A549 (cell line): ENCODE results near the gene UHRF1. TPM values are rescaled to one million over a fixed set of nuclear protein-coding genes. Genes with fewer than 3 reads are reported as not detected.

Experiments used
- ATAC-seq, 2 experiments: fragments of 200-7000 bp in 1 of 2; fragments of >200 bp in 1 of 2; cut with Nextera tagmentation in 1 of 2; cut with Tn5 transposase in 1 of 2; 3 replicates each; pipeline versions ENCODE4 v1.8.0 to v1.9.1; 2018 to 2020; ENCODE audit warnings: mild to moderate bottlenecking in 1 of 2, moderate library complexity in 1 of 2
- CTCF ChIA-PET: fragments of 300-600 bp; sonication (Branson Sonifier 250); formaldehyde crosslinking; extraction: SDS; loops from one replicate; lab custom pipeline; 2021; ENCODE audit warnings: antibody characterized with exemption, inconsistent platforms; lab: Yijun Ruan, JAX
- POLR2A ChIA-PET: fragments of 350-600 bp; formaldehyde crosslinking; extraction: SDS; loops from one replicate; lab custom pipeline; 2021; ENCODE audit warnings: antibody characterized with exemption, inconsistent platforms; lab: Yijun Ruan, JAX
- DNase-seq, 2 experiments: peaks; one replicate each; pipeline versions ENCODE4 v3.0.0 to v3.0.0-alpha.2; 2011 to 2016; ENCODE audit warnings: low read depth in 1 of 2, low spot score in 1 of 2
- FAIRE-seq: peaks from 2 replicates; lab custom pipeline; 2011; peaks lifted over from hg19 to GRCh38; lab: Jason Lieb, UNC
- H3K27ac ChIP-seq, 2 experiments: fragments of >200 bp; sonication (Bioruptor Twin); formaldehyde crosslinking; 3 replicates each; pipeline ENCODE4 v1.5.1; 2016 to 2017
- H3K4me1 ChIP-seq: fragments of >200 bp; sonication (Bioruptor Twin); formaldehyde crosslinking; 3 replicates; pipeline ENCODE4 v1.6.1; 2016
- H3K4me2 ChIP-seq: fragments of >200 bp; sonication (Bioruptor Twin); formaldehyde crosslinking; 3 replicates; pipeline ENCODE4 v1.6.1; 2016
- H3K4me3 ChIP-seq: fragments of >200 bp; sonication (Bioruptor Twin); formaldehyde crosslinking; 3 replicates; pipeline ENCODE4 v1.5.1; 2016
- H3K9me3 ChIP-seq: fragments of >200 bp; sonication (Bioruptor Twin); formaldehyde crosslinking; 3 replicates; pipeline ENCODE4 v1.6.1; 2016
- BHLHE40 ChIP-seq: IDR thresholded peaks from 2 replicates; pipeline ENCODE4 v1.6.1; 2012; ENCODE audit warnings: low read depth, low read length, inconsistent platforms
- CHD2 ChIP-seq: fragments of 150-350 bp; IDR thresholded peaks from 2 replicates; pipeline ENCODE4 v1.6.1; 2014; ENCODE audit warnings: low read length; ENCODE audit not compliant: partially characterized antibody
- EHMT2 ChIP-seq: fragments of 200-600 bp; sonication (generic); IDR thresholded peaks from 2 replicates; pipeline ENCODE4 v1.6.1; 2016; ENCODE audit warnings: antibody characterized with exemption, low read depth, mild to moderate bottlenecking, moderate library complexity
- EP300 ChIP-seq, 2 experiments: fragments of >200 bp; sonication (Bioruptor Twin); formaldehyde crosslinking; IDR thresholded peaks; 2 replicates in 1 of 2; 3 replicates in 1 of 2; pipeline ENCODE4 v1.6.1; 2016 to 2017
- FOSL2 ChIP-seq, 2 experiments: fragments of 450-650 bp in 1 of 2; fragments of >200 bp in 1 of 2; sonication (Bioruptor Twin) in 1 of 2; formaldehyde crosslinking; IDR thresholded peaks; 2 replicates each; pipeline versions ENCODE4 v1.5.0 to v1.6.1; 2016 to 2020; ENCODE audit warnings: mild to moderate bottlenecking in 1 of 2, moderate library complexity in 1 of 2
- GATA3 ChIP-seq: IDR thresholded peaks from 2 replicates; pipeline ENCODE4 v1.6.1; 2012; ENCODE audit warnings: borderline replicate concordance
- HOXA7 ChIP-seq: fragments of 250-450 bp; sonication (Bioruptor Pico); IDR thresholded peaks from 2 replicates; pipeline ENCODE4 v1.5.0; 2020; ENCODE audit warnings: mild to moderate bottlenecking, moderate library complexity
- HOXB13 ChIP-seq: fragments of 250-450 bp; sonication (Bioruptor Pico); IDR thresholded peaks from 2 replicates; pipeline ENCODE4 v1.5.0; 2020; ENCODE audit warnings: low read depth, mild to moderate bottlenecking, moderate library complexity
- HOXB5 ChIP-seq: fragments of 250-450 bp; sonication (Bioruptor Pico); IDR thresholded peaks from 2 replicates; pipeline ENCODE4 v1.5.0; 2020; ENCODE audit warnings: mild to moderate bottlenecking, moderate library complexity
- KDM5A ChIP-seq: fragments of 200-600 bp; sonication (generic); IDR thresholded peaks from 2 replicates; pipeline ENCODE4 v1.6.1; 2016; ENCODE audit warnings: antibody characterized with exemption, mild to moderate bottlenecking
- MAFK ChIP-seq: fragments of 450-650 bp; IDR thresholded peaks from 2 replicates; pipeline ENCODE4 v1.6.1; 2014; ENCODE audit not compliant: partially characterized antibody
- MYC ChIP-seq: IDR thresholded peaks from 2 replicates; pipeline ENCODE4 v1.6.1; 2012; ENCODE audit warnings: mild to moderate bottlenecking, inconsistent platforms, low read length, improper control_type of control experiment, borderline replicate concordance
- NPAS2 ChIP-seq: fragments of 250-450 bp; sonication (Bioruptor Pico); IDR thresholded peaks from 2 replicates; pipeline ENCODE4 v1.8.0; 2022; ENCODE audit warnings: mild to moderate bottlenecking, moderate library complexity, borderline replicate concordance
- NR3C1 ChIP-seq: fragments of >200 bp; sonication (Bioruptor Twin); formaldehyde crosslinking; IDR thresholded peaks from 3 replicates; pipeline ENCODE4 v1.6.1; 2017
- PHF8 ChIP-seq: fragments of 200-600 bp; sonication (generic); IDR thresholded peaks from 2 replicates; pipeline ENCODE4 v1.6.1; 2016; ENCODE audit warnings: low read depth, mild to moderate bottlenecking, antibody characterized with exemption, moderate library complexity, borderline replicate concordance
- POLR2A ChIP-seq: IDR thresholded peaks from 2 replicates; pipeline ENCODE4 v1.6.1; 2012; ENCODE audit warnings: mild to moderate bottlenecking, low read length
- RAD21 ChIP-seq, 2 experiments: fragments of >200 bp in 1 of 2; sonication (Bioruptor Twin) in 1 of 2; formaldehyde crosslinking in 1 of 2; IDR thresholded peaks in 1 of 2; conservative IDR thresholded peaks in 1 of 2; 2 replicates in 1 of 2; 3 replicates in 1 of 2; pipeline ENCODE4 v1.6.1; 2012 to 2018; ENCODE audit warnings: inconsistent platforms in 1 of 2
- RARB ChIP-seq: fragments of 250-450 bp; sonication (Bioruptor Pico); IDR thresholded peaks from 2 replicates; pipeline ENCODE4 v1.8.0; 2021; ENCODE audit warnings: mild to moderate bottlenecking, moderate library complexity
- RFX5 ChIP-seq: fragments of 450-650 bp; IDR thresholded peaks from 2 replicates; pipeline ENCODE4 v1.7.1; 2014; ENCODE audit warnings: antibody characterized with exemption, mild to moderate bottlenecking, moderate library complexity
- RNF2 ChIP-seq: fragments of 200-600 bp; sonication (generic); IDR thresholded peaks from 2 replicates; pipeline ENCODE4 v1.6.1; 2016; ENCODE audit warnings: low read depth, mild to moderate bottlenecking, antibody characterized with exemption, moderate library complexity, borderline replicate concordance
- SMC3 ChIP-seq: fragments of >200 bp; sonication (Bioruptor Twin); formaldehyde crosslinking; IDR thresholded peaks from 3 replicates; pipeline ENCODE4 v1.6.1; 2018; ENCODE audit warnings: inconsistent platforms
- SREBF2 ChIP-seq: fragments of 450-650 bp; IDR thresholded peaks from 2 replicates; pipeline ENCODE4 v1.6.1; 2014; ENCODE audit warnings: mild to moderate bottlenecking, moderate library complexity
- TP53 ChIP-seq: fragments of 250-450 bp; sonication (Bioruptor Pico); IDR thresholded peaks from 2 replicates; pipeline ENCODE4 v1.5.0; 2021; ENCODE audit warnings: mild to moderate bottlenecking, moderate library complexity
- ZFP36 ChIP-seq: fragments of 450-650 bp; IDR thresholded peaks from 2 replicates; pipeline ENCODE4 v1.6.1; 2014; ENCODE audit warnings: borderline replicate concordance; ENCODE audit not compliant: partially characterized antibody
- ZSCAN20 ChIP-seq: fragments of 250-450 bp; sonication (Bioruptor Pico); IDR thresholded peaks from 2 replicates; pipeline ENCODE4 v1.8.0; 2022; ENCODE audit warnings: mild to moderate bottlenecking, moderate library complexity
- WGBS: methylation state at CpG from one replicate; pipeline ENCODE4 v1.1.6; 2017; ENCODE audit errors: missing lambda C conversion rate; 5-methylcytosine and 5-hydroxymethylcytosine counted together
- polyA plus RNA-seq, 4 experiments: library from polyadenylated mRNA; depleted of rRNA in 3 of 4; stranded (reverse); fragments of >200 nt; fragmentation: RNase III in 1 of 4; extraction: RNeasy Plus Mini Kit Qiagen cat#74134 plus additional on column Dnase treatment in 1 of 4; gene quantifications; 2 replicates in 3 of 4; 3 replicates in 1 of 4; pipeline ENCODE4 v1.2.3, GENCODE V29; 2011 to 2017
- TF ChIP-seq, protein P1 (sequence below): IDR thresholded peaks from 2 replicates; pipeline ENCODE4 v1.6.1; 2012
- TF ChIP-seq, protein P2 (sequence below): fragments of >200 bp; sonication (Bioruptor Twin); formaldehyde crosslinking; IDR thresholded peaks from 3 replicates; pipeline ENCODE4 v1.5.1; 2016
- TF ChIP-seq, protein P3 (sequence below): fragments of 450-650 bp; IDR thresholded peaks from 2 replicates; pipeline ENCODE4 v1.6.1; 2014; ENCODE audit warnings: antibody characterized with exemption
- TF ChIP-seq, protein P4 (sequence below): IDR thresholded peaks from 2 replicates; pipeline ENCODE4 v1.6.1; 2012
- TF ChIP-seq, protein P5 (sequence below): IDR thresholded peaks from 2 replicates; pipeline ENCODE4 v1.6.1; 2012; ENCODE audit warnings: low read depth, borderline replicate concordance

Gene UHRF1
- polyA plus RNA-seq, 2 of the 4 experiments (the other 2 are of a cell fraction), result 7.2 to 52.3 TPM

- 36% methylated on average over 14 of the region's 15 CpGs for WGBS
- peak overlapping the region; percentile 93 to 95 for H3K27ac ChIP-seq
- ChIA-PET POLR2A (interaction anchor here (0.6 to 2.0 kb wide), 9 partner anchors 32 to 657 kb away, joined by 3 to 13 read pairs (median 8); partner anchors contain the start of genes KDM4B and PLIN3), CTCF (interaction anchor here (0.6 to 8.1 kb wide), 27 partner anchors 9 to 178 kb away, joined by 3 to 170 read pairs (median 5); partner anchors contain the start of genes ARRDC5, FEM1A, PLIN3 and TICAM1)
- TF ChIP-seq TP53 (CRISPR knock-in tag), result no peak
- TF ChIP-seq SREBF2, result no peak
- TF ChIP-seq, protein P1, sequence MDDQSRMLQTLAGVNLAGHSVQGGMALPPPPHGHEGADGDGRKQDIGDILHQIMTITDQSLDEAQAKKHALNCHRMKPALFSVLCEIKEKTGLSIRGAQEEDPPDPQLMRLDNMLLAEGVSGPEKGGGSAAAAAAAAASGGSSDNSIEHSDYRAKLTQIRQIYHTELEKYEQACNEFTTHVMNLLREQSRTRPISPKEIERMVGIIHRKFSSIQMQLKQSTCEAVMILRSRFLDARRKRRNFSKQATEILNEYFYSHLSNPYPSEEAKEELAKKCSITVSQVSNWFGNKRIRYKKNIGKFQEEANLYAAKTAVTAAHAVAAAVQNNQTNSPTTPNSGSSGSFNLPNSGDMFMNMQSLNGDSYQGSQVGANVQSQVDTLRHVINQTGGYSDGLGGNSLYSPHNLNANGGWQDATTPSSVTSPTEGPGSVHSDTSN, result no peak
- no peak for TF ChIP-seq RAD21 (conservative IDR thresholded peaks at IDR 0.05 in 1 of 2, IDR thresholded peaks at IDR 0.05 in 1 of 2)
- no peak for TF ChIP-seq HOXB5 (CRISPR knock-in tag)
- TF ChIP-seq ZSCAN20 (CRISPR knock-in tag), result no peak
- TF ChIP-seq HOXB13 (CRISPR knock-in tag), result no peak
- no peak for TF ChIP-seq RARB (CRISPR knock-in tag)
- no peak for TF ChIP-seq CHD2
- TF ChIP-seq, protein P2, sequence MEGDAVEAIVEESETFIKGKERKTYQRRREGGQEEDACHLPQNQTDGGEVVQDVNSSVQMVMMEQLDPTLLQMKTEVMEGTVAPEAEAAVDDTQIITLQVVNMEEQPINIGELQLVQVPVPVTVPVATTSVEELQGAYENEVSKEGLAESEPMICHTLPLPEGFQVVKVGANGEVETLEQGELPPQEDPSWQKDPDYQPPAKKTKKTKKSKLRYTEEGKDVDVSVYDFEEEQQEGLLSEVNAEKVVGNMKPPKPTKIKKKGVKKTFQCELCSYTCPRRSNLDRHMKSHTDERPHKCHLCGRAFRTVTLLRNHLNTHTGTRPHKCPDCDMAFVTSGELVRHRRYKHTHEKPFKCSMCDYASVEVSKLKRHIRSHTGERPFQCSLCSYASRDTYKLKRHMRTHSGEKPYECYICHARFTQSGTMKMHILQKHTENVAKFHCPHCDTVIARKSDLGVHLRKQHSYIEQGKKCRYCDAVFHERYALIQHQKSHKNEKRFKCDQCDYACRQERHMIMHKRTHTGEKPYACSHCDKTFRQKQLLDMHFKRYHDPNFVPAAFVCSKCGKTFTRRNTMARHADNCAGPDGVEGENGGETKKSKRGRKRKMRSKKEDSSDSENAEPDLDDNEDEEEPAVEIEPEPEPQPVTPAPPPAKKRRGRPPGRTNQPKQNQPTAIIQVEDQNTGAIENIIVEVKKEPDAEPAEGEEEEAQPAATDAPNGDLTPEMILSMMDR, result no peak
- TF ChIP-seq NR3C1, result no peak
- TF ChIP-seq POLR2A, result no peak
- no peak for TF ChIP-seq HOXA7 (CRISPR knock-in tag)
- no peak for TF ChIP-seq MYC
- TF ChIP-seq ZFP36, result no peak
- no peak for TF ChIP-seq FOSL2 (IDR thresholded peaks at IDR 0.05)
- TF ChIP-seq FOSL2 (CRISPR knock-in tag; IDR thresholded peaks at IDR 0.05), result no peak
- no peak for TF ChIP-seq MAFK
- no peak for TF ChIP-seq PHF8
- peak overlapping the region; percentile 84 for H3K4me2 ChIP-seq
- FAIRE-seq, result no peak
- ATAC-seq, result no peak
- H3K4me3 ChIP-seq, result peak overlapping the region; percentile 85
- no peak for DNase-seq
- H3K4me1 ChIP-seq, result peaks cover 54% of the 10 kb centered on the region
- H3K9me3 ChIP-seq, result no peaks in the 10 kb centered on the region
These were observed 2.0 kb downstream of the UHRF1 start for GRCh38 chr19:4911314-4911713.

- Histone ChIP-seq H3K27ac (peak overlapping the region; percentile 93 to 95), H3K4me3 (peak overlapping the region; percentile 85), H3K4me1 (peaks cover 54% of the 10 kb centered on the region), H3K4me2 (peak overlapping the region; percentile 84), H3K9me3 (no peaks in the 10 kb centered on the region)
- CTCF ChIA-PET, result interaction anchor here (0.5 to 8.1 kb wide), 46 partner anchors 8 to 359 kb away, joined by 3 to 170 read pairs (median 4); partner anchors contain the start of genes ARRDC5, FEM1A, KDM4B and PLIN3
- whole genome bisulfite sequencing, result 14% methylated on average over 29 of the region's 29 CpGs
- DNase-seq (peak; percentile 90 to 94), FAIRE-seq (no peak), ATAC-seq (peak; percentile 70 to 80)
- POLR2A ChIA-PET, result interaction anchor here (0.6 to 2.0 kb wide), 10 partner anchors 33 to 657 kb away, joined by 3 to 13 read pairs (median 8); partner anchors contain the start of genes KDM4B and PLIN3
- TF ChIP-seq RNF2, result no peak
- TF ChIP-seq, protein P1, result peak; percentile 45; the same call in 1 of the 2 replicates
- TF ChIP-seq EP300 (IDR thresholded peaks at IDR 0.05), result peak in 1 of 2 experiments; percentile 31; a peak in 1 of 5 replicates
- TF ChIP-seq NPAS2 (CRISPR knock-in tag), result no peak
- TF ChIP-seq, protein P3, sequence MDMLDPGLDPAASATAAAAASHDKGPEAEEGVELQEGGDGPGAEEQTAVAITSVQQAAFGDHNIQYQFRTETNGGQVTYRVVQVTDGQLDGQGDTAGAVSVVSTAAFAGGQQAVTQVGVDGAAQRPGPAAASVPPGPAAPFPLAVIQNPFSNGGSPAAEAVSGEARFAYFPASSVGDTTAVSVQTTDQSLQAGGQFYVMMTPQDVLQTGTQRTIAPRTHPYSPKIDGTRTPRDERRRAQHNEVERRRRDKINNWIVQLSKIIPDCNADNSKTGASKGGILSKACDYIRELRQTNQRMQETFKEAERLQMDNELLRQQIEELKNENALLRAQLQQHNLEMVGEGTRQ, result no peak
- 0 out of 2 replicates have a peak, but pooled peaks have one; percentile 29 for TF ChIP-seq FOSL2 (IDR thresholded peaks at IDR 0.05)
- peak; percentile 87 for TF ChIP-seq FOSL2 (CRISPR knock-in tag; IDR thresholded peaks at IDR 0.05)
- peak; percentile 83 for TF ChIP-seq SMC3
- TF ChIP-seq, protein P4, sequence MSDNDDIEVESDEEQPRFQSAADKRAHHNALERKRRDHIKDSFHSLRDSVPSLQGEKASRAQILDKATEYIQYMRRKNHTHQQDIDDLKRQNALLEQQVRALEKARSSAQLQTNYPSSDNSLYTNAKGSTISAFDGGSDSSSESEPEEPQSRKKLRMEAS, result peak; percentile 81
- no peak for TF ChIP-seq KDM5A
- no peak for TF ChIP-seq BHLHE40
- TF ChIP-seq RFX5, result no peak
- peak; percentile 51; the same call in 1 of the 2 replicates for TF ChIP-seq GATA3
- no peak for TF ChIP-seq EHMT2
- no peak for TF ChIP-seq PHF8
- TF ChIP-seq, protein P5, sequence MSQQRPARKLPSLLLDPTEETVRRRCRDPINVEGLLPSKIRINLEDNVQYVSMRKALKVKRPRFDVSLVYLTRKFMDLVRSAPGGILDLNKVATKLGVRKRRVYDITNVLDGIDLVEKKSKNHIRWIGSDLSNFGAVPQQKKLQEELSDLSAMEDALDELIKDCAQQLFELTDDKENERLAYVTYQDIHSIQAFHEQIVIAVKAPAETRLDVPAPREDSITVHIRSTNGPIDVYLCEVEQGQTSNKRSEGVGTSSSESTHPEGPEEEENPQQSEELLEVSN, result 0 out of 2 replicates have a peak, but pooled peaks have one; percentile 34
These were observed 2.7 kb downstream of the UHRF1 start for GRCh38 chr19:4911786-4912672.
